Omental fat pad (tissue), 4 donors: ENCODE results near the gene EXOC6B. TPM values are rescaled to one million over a fixed set of nuclear protein-coding genes. Genes with fewer than 3 reads are reported as not detected.

Experiments
- ATAC-seq: fragments of 150-250 bp; one replicate; pipeline ENCODE4 v1.9.1; 2016; ENCODE audit warnings: mild to moderate bottlenecking, moderate library complexity; ENCODE audit not compliant: low FRiP score
- DNase-seq: peaks from one replicate; pipeline ENCODE4 v3.0.0-alpha.2; 2019; ENCODE audit warnings: low spot score
- CTCF ChIP-seq, 3 donors: fragments of 450-650 bp; IDR thresholded peaks; one replicate each; pipeline ENCODE4 v1.5.1; 2016 to 2017; ENCODE audit warnings: antibody characterized with exemption in 3 of 3, mild to moderate bottlenecking in 3 of 3, moderate library complexity in 2 of 3
- total RNA-seq, 4 donors: library from RNA; depleted of rRNA; stranded (reverse); fragments of >200 nt; gene quantifications; one replicate each; pipeline ENCODE4 v1.1.0, GENCODE V29; 2016

The EXOC6B gene
- total RNA-seq, 4 donors from 2014 or later = 25.6 to 38.3 (median 30.1) TPM

- DNase-seq (no peak), ATAC-seq (no peak)
- no peak for TF ChIP-seq CTCF (IDR thresholded peaks at IDR 0.05)
These were observed 478.8 kb downstream of the EXOC6B start for GRCh38 chr2:72347081-72347480.

- no peak for TF ChIP-seq CTCF (IDR thresholded peaks at IDR 0.05)
- DNase-seq (no peak), ATAC-seq (no peak)
These were observed 484.2 kb downstream of the EXOC6B start for GRCh38 chr2:72341639-72342038.

- no peak for DNase-seq
- no peak for ATAC-seq
- TF ChIP-seq CTCF (IDR thresholded peaks at IDR 0.05) = no peak
These were observed 485.2 kb downstream of the EXOC6B start for GRCh38 chr2:72340665-72341064.

GRCh38 chr2:72338076-72338475 lies 487.8 kb downstream of the EXOC6B start:
- ATAC-seq = no peak

GRCh38 chr2:72332720-72333119 lies 493.1 kb downstream of the EXOC6B start:
- no peak for ATAC-seq
- TF ChIP-seq CTCF (IDR thresholded peaks at IDR 0.05) = no peak
- no peak for DNase-seq

More at GRCh38 chr2:72338076-72338475, 487.8 kb downstream of the EXOC6B start:
- DNase-seq = no peak
- TF ChIP-seq CTCF (IDR thresholded peaks at IDR 0.05) = no peak

- no peak for TF ChIP-seq CTCF (IDR thresholded peaks at IDR 0.05)
- ATAC-seq (no peak), DNase-seq (no peak)
These were observed 495.2 kb downstream of the EXOC6B start for GRCh38 chr2:72330652-72331051.

GRCh38 chr2:72326759-72327158 lies 499.1 kb downstream of the EXOC6B start:
- TF ChIP-seq CTCF (IDR thresholded peaks at IDR 0.05) = no peak
- no peak for DNase-seq
- no peak for ATAC-seq
